Right lobe of liver (tissue), 6 donors: ENCODE data around the gene SLC4A11. TPM values are rescaled to one million over a fixed set of nuclear protein-coding genes. Genes with fewer than 3 reads are reported as not detected.
A peak's percentile ranks its signal among the peaks of the same experiment; 100 is the strongest.

Source experiments
- ATAC-seq, 4 donors: fragments of 200-7000 bp; cut with Tn5 transposase; one replicate each; pipeline ENCODE4 v1.9.1; 2020; ENCODE audit warnings: mild to moderate bottlenecking in 4 of 4, moderate library complexity in 4 of 4
- DNase-seq, 3 donors: peaks; one replicate each; pipeline ENCODE4 v3.0.0-alpha.2; 2020
- H3K27ac ChIP-seq, 3 donors: fragments of 200-600 bp; one replicate each; pipeline ENCODE4 v1.8.0; 2022
- H3K27me3 ChIP-seq, 2 donors: fragments of 200-600 bp; one replicate each; pipeline ENCODE4 v1.8.0; 2022
- H3K36me3 ChIP-seq, 4 donors: fragments of 200-600 bp; sonication (generic) in 1 of 4; one replicate each; pipeline versions ENCODE4 v1.5.1 to v1.8.0; 2017 to 2022; ENCODE audit warnings: control low read depth in 1 of 4
- H3K4me1 ChIP-seq, 4 donors: fragments of 200-600 bp; sonication (generic) in 1 of 4; one replicate each; pipeline versions ENCODE4 v1.5.1 to v1.8.0; 2017 to 2022; ENCODE audit warnings: control low read depth in 1 of 4
- H3K4me3 ChIP-seq, 3 donors: fragments of 200-600 bp; one replicate each; pipeline ENCODE4 v1.8.0; 2022
- H3K9me3 ChIP-seq, 4 donors: fragments of 200-600 bp; sonication (generic) in 1 of 4; one replicate each; pipeline versions ENCODE4 v1.5.1 to v1.8.0; 2017 to 2022; ENCODE audit warnings: control low read depth in 1 of 4
- POLR2A ChIP-seq: fragments of 450-650 bp; IDR thresholded peaks from one replicate; pipeline ENCODE4 v1.6.1; 2017; ENCODE audit warnings: antibody characterized with exemption, mild to moderate bottlenecking
- WGBS: methylation state at CpG from one replicate; pipeline ENCODE4 v1.1.6; 2018; ENCODE audit warnings: low coverage, low lambda C conversion rate; ENCODE audit not compliant: insufficient coverage; ENCODE audit errors: missing lambda C conversion rate; 5-methylcytosine and 5-hydroxymethylcytosine counted together
- intact Hi-C, 2 donors: fragments of 100-400 bp; cut with DNase I; formaldehyde crosslinking; loops; one replicate each; pipeline versions ENCODE4 v1.11.2 to v1.14.1; 2022
- total RNA-seq, 6 experiments: library from RNA; depleted of rRNA in 2 of 6; stranded (reverse); fragments of >200 nt in 2 of 6; fragmentation: NEBNext Ultra II Directional in 3 of 6; extraction: Animal tissue kit (Norgen Biotek cat#: 25700) in 3 of 6; gene quantifications; one replicate each; pipeline versions ENCODE4 v1.1.0 to v1.2.4, GENCODE V29; 2016 to 2023
- TF ChIP-seq, protein P1 (sequence below), 4 donors: fragments of 200-600 bp in 3 of 4; fragments of 450-650 bp in 1 of 4; IDR thresholded peaks; one replicate each; pipeline versions ENCODE4 v1.5.1 to v1.8.0; 2016 to 2022; ENCODE audit warnings: antibody characterized with exemption in 4 of 4, mild to moderate bottlenecking in 2 of 4
- donor health status: DM: no; HTN: yes; CAD: no.
- donor health status: DM: no; HTN: no; CAD: no.
- donor health status: DM: no; HTN: no; CAD: no.
- donor health status: DM: no; HTN: yes; CAD: no.
- donor health status: DM: no; HTN: yes; CAD: no.

The SLC4A11 gene
- total RNA-seq, 6 experiments from 2014 or later = 0.11 to 0.40 (median 0.18) TPM; not detected in 1

GRCh38 chr20:3279761-3280160 is 40.8 kb upstream of the SLC4A11 start:
- no peaks in the 10 kb centered on the region for H3K4me1 ChIP-seq
- no peak overlapping the region for H3K4me3 ChIP-seq
- H3K9me3 ChIP-seq = no peaks in the 10 kb centered on the region
- no peaks in the 10 kb centered on the region for H3K27me3 ChIP-seq
- DNase-seq = no peak
- H3K36me3 ChIP-seq = peaks cover 0 to 26% (median 5%) of the 10 kb centered on the region in 4 donors
- no peak overlapping the region for H3K27ac ChIP-seq
- no peak for TF ChIP-seq POLR2A
- TF ChIP-seq, protein P1, sequence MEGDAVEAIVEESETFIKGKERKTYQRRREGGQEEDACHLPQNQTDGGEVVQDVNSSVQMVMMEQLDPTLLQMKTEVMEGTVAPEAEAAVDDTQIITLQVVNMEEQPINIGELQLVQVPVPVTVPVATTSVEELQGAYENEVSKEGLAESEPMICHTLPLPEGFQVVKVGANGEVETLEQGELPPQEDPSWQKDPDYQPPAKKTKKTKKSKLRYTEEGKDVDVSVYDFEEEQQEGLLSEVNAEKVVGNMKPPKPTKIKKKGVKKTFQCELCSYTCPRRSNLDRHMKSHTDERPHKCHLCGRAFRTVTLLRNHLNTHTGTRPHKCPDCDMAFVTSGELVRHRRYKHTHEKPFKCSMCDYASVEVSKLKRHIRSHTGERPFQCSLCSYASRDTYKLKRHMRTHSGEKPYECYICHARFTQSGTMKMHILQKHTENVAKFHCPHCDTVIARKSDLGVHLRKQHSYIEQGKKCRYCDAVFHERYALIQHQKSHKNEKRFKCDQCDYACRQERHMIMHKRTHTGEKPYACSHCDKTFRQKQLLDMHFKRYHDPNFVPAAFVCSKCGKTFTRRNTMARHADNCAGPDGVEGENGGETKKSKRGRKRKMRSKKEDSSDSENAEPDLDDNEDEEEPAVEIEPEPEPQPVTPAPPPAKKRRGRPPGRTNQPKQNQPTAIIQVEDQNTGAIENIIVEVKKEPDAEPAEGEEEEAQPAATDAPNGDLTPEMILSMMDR (IDR thresholded peaks at IDR 0.05) = no peak
- ATAC-seq = no peak
- WGBS = no CpG with 5 or more reads among the region's 1 CpG
- intact Hi-C loops = no loop called here

DNA sequence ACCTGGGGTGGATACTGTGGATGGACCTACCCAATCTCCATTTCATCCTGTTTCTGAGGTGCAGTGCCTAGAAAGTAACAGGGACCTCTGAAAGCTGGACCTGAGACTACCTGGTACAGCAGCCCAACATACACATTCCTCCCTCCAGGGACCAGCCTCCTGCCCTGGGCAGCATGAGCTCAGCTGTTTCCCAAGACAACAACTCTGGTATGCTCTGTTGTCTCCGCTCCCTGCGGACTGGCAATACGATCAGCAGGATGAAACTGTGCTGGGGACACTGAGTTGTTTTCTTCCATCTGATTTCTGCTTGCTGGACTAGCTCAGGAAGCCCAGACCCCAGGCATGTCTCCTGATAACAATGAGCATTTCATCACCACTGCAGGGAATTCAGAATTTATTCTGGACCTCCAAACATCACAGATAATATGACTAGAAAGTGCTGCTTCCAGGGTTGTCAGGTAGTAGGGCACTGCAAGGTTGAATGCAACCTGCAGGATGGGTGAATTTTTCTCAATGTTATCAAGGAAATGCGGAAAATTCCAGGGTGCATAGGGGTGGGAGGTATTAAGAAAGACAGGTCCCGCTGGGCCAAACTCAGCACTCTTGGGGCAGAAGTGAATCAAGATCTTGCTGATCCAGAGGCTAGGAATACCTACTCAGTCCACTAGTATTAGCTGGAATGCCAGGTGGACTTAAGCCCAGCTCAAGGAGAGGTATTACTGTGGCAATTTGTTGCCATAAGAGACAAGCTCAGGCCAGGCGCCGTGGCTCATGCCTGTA is 38.9 kb upstream of the SLC4A11 start:
- Histone ChIP-seq H3K36me3 (peaks cover 0 to 27% (median 5%) of the 10 kb centered on the region in 4 donors), H3K4me3 (no peak overlapping the region), H3K9me3 (no peaks in the 10 kb centered on the region), H3K27me3 (no peaks in the 10 kb centered on the region), H3K4me1 (no peaks in the 10 kb centered on the region), H3K27ac (no peak overlapping the region)
- ATAC-seq (no peak), DNase-seq (no peak)
- 100% methylated on average over 5 of the region's 7 CpGs for WGBS
- TF ChIP-seq, protein P1 (IDR thresholded peaks at IDR 0.05) = no peak
- no peak for TF ChIP-seq POLR2A
- intact Hi-C loops = no loop called here

- DNase-seq (no peak), ATAC-seq (peak; percentile 37 to 57 (median 48))
- peaks cover 0 to 27% (median 5%) of the 10 kb centered on the region in 4 donors for H3K36me3 ChIP-seq
- no peaks in the 10 kb centered on the region for H3K27me3 ChIP-seq
- intact Hi-C loops = no loop called here
- no peak overlapping the region for H3K27ac ChIP-seq
- no peak overlapping the region for H3K4me3 ChIP-seq
- WGBS = 17% methylated on average over 1 of the region's 1 CpG
- H3K4me1 ChIP-seq = no peaks in the 10 kb centered on the region
- no peak for TF ChIP-seq POLR2A
- TF ChIP-seq, protein P1 (IDR thresholded peaks at IDR 0.05) = peak in 3 of 4 donors; percentile 21 to 25 (median 22)
- no peaks in the 10 kb centered on the region for H3K9me3 ChIP-seq
Observed at GRCh38 chr20:3276680-3277015, 37.7 kb upstream of the SLC4A11 start.

- Histone ChIP-seq H3K36me3 (peaks cover 0 to 27% (median 5%) of the 10 kb centered on the region in 4 donors), H3K4me1 (no peaks in the 10 kb centered on the region), H3K9me3 (no peaks in the 10 kb centered on the region), H3K27me3 (no peaks in the 10 kb centered on the region), H3K27ac (no peak overlapping the region), H3K4me3 (no peak overlapping the region)
- intact Hi-C loops = no loop called here
- DNase-seq (no peak), ATAC-seq (no peak)
- TF ChIP-seq, protein P1 (IDR thresholded peaks at IDR 0.05) = no peak
- no peak for TF ChIP-seq POLR2A
- 80% methylated on average over 1 of the region's 2 CpGs for WGBS
Observed at GRCh38 chr20:3275966-3276679, 37.1 kb upstream of the SLC4A11 start.
